ENCODE results near the gene SULT2B1. TPM values are rescaled to one million over a fixed set of nuclear protein-coding genes. Genes with fewer than 3 reads are reported as not detected.

The SULT2B1 gene
- total RNA-seq, 4 donors from 2014 or later: not detected

DNA sequence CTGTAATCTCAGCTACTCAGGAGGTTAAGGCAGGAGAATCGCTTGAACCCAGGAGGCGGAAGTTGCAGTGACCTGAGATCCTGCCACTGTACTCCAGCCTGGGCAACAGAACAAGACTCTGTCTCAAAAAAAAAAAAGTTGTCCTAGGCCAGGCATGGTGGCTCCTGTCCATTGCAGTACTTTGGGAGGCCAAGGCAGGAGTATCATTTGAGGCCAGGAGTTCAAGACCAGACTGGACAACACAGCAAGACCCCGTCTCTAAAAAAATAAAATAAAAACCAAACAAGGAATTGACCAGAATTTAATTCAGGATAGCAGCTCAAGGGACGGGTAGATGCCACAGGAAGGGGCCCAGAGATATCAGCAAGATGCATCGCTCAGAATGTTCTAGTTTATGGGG lies 4.9 kb downstream of the SULT2B1 start:
- no peak overlapping the region for H3K27ac ChIP-seq
- no peaks in the 10 kb centered on the region for H3K9me3 ChIP-seq
- no peak overlapping the region for H3K4me3 ChIP-seq
- TF ChIP-seq, protein P1, sequence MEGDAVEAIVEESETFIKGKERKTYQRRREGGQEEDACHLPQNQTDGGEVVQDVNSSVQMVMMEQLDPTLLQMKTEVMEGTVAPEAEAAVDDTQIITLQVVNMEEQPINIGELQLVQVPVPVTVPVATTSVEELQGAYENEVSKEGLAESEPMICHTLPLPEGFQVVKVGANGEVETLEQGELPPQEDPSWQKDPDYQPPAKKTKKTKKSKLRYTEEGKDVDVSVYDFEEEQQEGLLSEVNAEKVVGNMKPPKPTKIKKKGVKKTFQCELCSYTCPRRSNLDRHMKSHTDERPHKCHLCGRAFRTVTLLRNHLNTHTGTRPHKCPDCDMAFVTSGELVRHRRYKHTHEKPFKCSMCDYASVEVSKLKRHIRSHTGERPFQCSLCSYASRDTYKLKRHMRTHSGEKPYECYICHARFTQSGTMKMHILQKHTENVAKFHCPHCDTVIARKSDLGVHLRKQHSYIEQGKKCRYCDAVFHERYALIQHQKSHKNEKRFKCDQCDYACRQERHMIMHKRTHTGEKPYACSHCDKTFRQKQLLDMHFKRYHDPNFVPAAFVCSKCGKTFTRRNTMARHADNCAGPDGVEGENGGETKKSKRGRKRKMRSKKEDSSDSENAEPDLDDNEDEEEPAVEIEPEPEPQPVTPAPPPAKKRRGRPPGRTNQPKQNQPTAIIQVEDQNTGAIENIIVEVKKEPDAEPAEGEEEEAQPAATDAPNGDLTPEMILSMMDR (IDR thresholded peaks at IDR 0.05): no peak
- no peak for TF ChIP-seq EP300 (IDR thresholded peaks at IDR 0.05)
- H3K4me1 ChIP-seq: peaks cover 0 to 10% (median 0%) of the 10 kb centered on the region in 4 donors
- 91 to 96% methylated on average over 5 of the region's 5 CpGs for WGBS, 2 donors
- no peaks in the 10 kb centered on the region for H3K36me3 ChIP-seq
- no peak for DNase-seq (ENCODE audit: low spot score in 2 of 2)
- H3K27me3 ChIP-seq: peaks cover 0 to 74% of the 10 kb centered on the region in 2 donors

GRCh38 chr19:48558018-48558684 lies 6.2 kb downstream of the SULT2B1 start:
- peak overlapping the region in 1 of 4 donors; percentile 19 for H3K4me3 ChIP-seq
- 15 to 22% methylated on average over 21 to 27 of the region's 27 CpGs for WGBS, 2 donors
- peaks cover 0 to 62% of the 10 kb centered on the region in 2 donors for H3K27me3 ChIP-seq
- DNase-seq (ENCODE audit: low spot score in 2 of 2): no peak
- peaks cover 0 to 10% (median 0%) of the 10 kb centered on the region in 4 donors for H3K4me1 ChIP-seq
- H3K36me3 ChIP-seq: no peaks in the 10 kb centered on the region
- H3K27ac ChIP-seq: no peak overlapping the region
- no peaks in the 10 kb centered on the region for H3K9me3 ChIP-seq
- no peak for TF ChIP-seq EP300 (IDR thresholded peaks at IDR 0.05)
- TF ChIP-seq, protein P1 (IDR thresholded peaks at IDR 0.05): no peak
- TF ChIP-seq POLR2A (IDR thresholded peaks at IDR 0.05): no peak

DNA sequence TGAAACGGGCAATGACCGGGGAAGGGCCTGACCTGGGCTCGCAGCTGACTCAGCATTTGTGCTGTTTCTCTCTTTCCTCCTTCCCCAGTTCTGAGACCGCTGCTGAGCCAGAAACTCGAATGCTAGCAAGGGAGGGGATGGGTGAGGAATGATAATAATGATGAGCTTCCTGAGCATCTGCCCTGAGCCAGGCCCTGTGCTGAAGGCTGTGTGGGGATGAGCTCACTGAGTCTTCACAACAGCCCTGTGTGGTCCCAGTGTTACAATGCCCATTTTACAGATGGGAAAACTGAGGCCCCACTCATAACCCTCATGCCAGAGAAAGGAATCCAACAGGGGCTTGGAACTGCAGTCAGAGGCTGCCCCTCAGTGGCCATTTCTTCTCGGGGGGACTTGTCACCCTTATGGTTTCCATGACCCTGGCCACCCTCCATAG lies 8.1 kb downstream of the SULT2B1 start:
- WGBS, 2 donors: 64 to 66% methylated on average over 6 of the region's 6 CpGs
- Histone ChIP-seq H3K27me3 (peaks cover 0 to 47% of the 10 kb centered on the region in 2 donors), H3K36me3 (no peaks in the 10 kb centered on the region), H3K9me3 (no peaks in the 10 kb centered on the region), H3K27ac (no peak overlapping the region), H3K4me3 (no peak overlapping the region), H3K4me1 (peaks cover 0 to 5% (median 0%) of the 10 kb centered on the region in 4 donors)
- DNase-seq (ENCODE audit: low spot score in 2 of 2): no peak
- TF ChIP-seq, protein P1 (IDR thresholded peaks at IDR 0.05): no peak
- no peak for TF ChIP-seq POLR2A (IDR thresholded peaks at IDR 0.05)
- TF ChIP-seq EP300 (IDR thresholded peaks at IDR 0.05): no peak

- TF ChIP-seq EP300 (IDR thresholded peaks at IDR 0.05) (no peak), POLR2A (IDR thresholded peaks at IDR 0.05) (no peak)
- TF ChIP-seq, protein P1 (IDR thresholded peaks at IDR 0.05): no peak
- Histone ChIP-seq H3K36me3 (no peaks in the 10 kb centered on the region), H3K27ac (no peak overlapping the region), H3K4me1 (peaks cover 0 to 5% (median 0%) of the 10 kb centered on the region in 4 donors), H3K27me3 (peaks cover 0 to 39% of the 10 kb centered on the region in 2 donors), H3K9me3 (no peaks in the 10 kb centered on the region), H3K4me3 (no peak overlapping the region)
- DNase-seq (ENCODE audit: low spot score in 2 of 2): no peak
- WGBS, 2 donors: 87 to 92% methylated on average over 11 of the region's 11 CpGs
Measured at GRCh38 chr19:48561412-48561811, 9.4 kb downstream of the SULT2B1 start.

- 75 to 80% methylated on average over 7 of the region's 7 CpGs for WGBS, 2 donors
- Histone ChIP-seq H3K9me3 (no peaks in the 10 kb centered on the region), H3K27me3 (peaks cover 0 to 33% of the 10 kb centered on the region in 2 donors), H3K4me1 (peaks cover 0 to 7% (median 0%) of the 10 kb centered on the region in 4 donors), H3K27ac (no peak overlapping the region), H3K36me3 (no peaks in the 10 kb centered on the region), H3K4me3 (no peak overlapping the region)
- TF ChIP-seq POLR2A (IDR thresholded peaks at IDR 0.05): no peak
- TF ChIP-seq, protein P1 (IDR thresholded peaks at IDR 0.05): no peak
- TF ChIP-seq EP300 (IDR thresholded peaks at IDR 0.05): no peak
- no peak for DNase-seq (ENCODE audit: low spot score in 2 of 2)
Measured at GRCh38 chr19:48565090-48565489, 13.1 kb downstream of the SULT2B1 start.
